GM08714 (cell line): ENCODE measurements around the gene PRRX2.
"Not testable (repeated sequence)": the region's sequence is repeated elsewhere in the genome, so short reads cannot be mapped to it uniquely, and the experiment has no call there.

Experiments
- H3K4me3 ChIP-seq: fragments of 200-500 bp; sonication (Bioruptor generic); 2 replicates; pipeline ENCODE4 v1.5.1; 2014; ENCODE audit warnings: mild to moderate bottlenecking, low read length, inconsistent platforms
- ZNF274 ChIP-seq: IDR thresholded peaks from 2 replicates; pipeline ENCODE4 v1.6.1; 2012; ENCODE audit warnings: mild to moderate bottlenecking, low read depth, low read length

PRRX2 gene

DNA sequence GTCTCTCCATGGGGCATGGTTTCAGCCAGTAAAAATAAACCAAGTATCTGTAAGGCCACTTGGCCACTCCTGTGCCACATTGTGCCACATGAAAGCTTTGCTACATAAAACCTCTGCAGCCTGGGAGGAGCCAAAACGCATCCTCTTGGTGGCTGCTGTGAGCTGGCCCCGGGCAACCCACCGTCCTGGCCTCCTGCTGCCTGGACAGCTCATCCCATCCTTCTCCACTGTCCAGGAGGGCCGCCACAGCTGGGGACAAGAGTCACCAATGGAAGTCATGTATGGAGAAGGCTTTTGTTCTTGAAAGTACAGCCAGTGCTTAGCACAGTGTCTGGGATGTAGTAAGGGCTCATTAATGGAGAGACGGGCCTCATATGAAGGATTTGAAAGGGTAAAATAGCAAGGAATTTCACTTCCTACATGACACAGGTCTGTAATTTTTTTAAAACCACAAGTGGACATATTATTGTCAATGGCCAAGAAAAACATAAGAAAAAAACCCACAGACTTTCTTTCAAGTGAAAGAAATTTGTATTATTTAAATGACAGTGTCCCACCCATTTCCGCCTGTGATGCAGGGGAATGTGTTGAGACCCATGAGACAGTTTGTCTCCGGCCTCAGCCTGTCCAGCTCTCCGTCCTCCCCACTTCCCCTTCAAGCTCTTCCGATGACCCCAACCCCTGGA is 80.8 kb downstream of the PRRX2 start:
- TF ChIP-seq ZNF274, result no peak
- no peak overlapping the region for H3K4me3 ChIP-seq

DNA sequence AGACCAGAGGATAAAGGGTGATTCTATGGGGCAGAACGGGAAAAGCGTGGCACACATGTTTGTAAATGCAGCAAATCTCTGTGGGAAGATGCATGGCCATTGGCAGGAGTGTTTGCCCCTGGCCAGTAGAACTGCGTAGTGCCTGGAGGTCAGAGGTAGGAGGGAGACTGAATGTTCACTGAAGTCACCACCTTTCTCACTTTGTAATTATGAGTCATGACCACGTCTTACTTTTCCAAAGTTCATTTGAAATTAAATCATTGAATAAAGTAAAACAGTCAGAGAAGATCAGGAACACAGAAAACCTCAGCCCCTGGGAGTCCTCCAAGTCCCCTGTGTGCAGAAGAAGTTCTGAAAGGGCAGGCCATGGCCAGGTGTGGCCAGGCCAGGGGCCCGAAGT is 82.8 kb downstream of the PRRX2 start:
- TF ChIP-seq ZNF274, result no peak
- no peak overlapping the region for H3K4me3 ChIP-seq

DNA sequence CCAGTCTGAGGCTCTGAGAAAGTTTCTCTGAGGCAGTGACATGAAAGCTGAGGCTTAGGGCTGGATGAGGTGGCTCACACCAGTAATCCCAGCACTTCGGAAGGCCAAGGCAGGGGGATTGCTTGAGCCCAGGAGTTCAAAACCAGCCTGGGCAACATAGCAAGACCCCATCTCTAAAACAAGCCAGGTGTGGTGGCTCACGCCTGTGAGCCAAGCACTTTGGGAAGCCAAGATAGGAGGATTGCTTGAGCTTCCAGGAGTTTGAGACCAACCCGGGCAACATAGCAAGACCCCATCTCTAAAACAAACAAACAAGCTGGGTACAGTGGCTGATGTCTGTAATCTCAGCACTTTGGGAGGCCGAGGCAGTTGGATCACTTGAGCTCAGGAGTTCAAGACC is 83.6 kb downstream of the PRRX2 start:
- not testable (repeated sequence) for H3K4me3 ChIP-seq

DNA sequence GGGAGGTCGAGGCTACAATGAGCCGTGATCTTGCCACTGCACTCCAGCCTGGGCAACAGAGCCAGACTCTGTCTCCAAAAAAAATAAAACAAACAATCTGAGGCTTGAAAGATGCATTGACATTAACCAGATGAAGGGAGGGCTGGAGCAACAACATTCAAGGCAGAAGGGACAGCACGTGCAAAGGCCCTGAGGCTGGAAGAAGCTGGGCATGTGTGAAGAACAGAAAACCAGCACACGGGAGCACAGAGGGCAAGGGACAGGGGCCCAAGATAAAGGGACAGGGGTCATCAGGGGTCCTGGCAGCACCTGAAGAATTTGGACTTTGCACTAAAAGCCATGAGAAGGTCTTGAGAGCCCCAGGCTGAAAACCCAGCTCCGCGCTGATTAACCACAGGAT is 84.1 kb downstream of the PRRX2 start:
- no peak for TF ChIP-seq ZNF274
- no peak overlapping the region for H3K4me3 ChIP-seq

DNA sequence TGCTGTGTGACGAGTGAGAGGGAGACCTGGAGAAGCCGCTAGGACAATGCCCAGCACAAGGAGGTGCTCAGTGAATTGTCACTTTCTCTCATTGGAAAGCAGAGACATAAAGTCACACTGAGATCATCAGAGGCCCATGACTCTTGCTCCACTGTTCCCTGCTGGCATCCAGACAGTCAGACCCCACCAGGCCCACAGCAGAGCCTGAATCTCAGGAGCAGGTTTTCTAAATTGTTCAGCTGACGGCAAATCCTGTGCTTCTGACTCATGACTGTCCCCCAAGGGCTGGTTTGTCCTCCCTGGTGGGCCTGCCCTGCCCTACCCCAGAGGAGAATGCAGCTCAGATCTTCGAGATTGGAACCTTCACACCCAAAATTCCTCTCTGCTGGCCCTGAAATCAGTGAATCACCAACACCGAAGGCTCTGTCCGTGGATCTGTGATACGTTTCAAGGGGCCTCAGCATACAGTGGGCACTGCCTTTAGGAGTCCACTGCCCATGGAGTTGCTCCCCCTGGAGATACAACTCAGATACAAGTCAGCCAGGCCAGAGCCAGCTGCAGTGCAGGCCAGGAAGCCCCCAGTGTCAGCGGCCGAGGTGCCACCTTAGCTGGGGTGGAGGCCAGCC is 84.7 kb downstream of the PRRX2 start:
- no peak for TF ChIP-seq ZNF274
- no peak overlapping the region for H3K4me3 ChIP-seq

- H3K4me3 ChIP-seq, result no peak overlapping the region
- TF ChIP-seq ZNF274, result no peak
Observed at GRCh38 chr9:129751841-129752801, 86.7 kb downstream of the PRRX2 start.

- TF ChIP-seq ZNF274, result no peak
- H3K4me3 ChIP-seq, result no peak within 1 kb of the TSS
Observed at GRCh38 chr9:129752900-129753729, 87.7 kb downstream of the PRRX2 start, which contains the start of gene PTGES. PTGES (minus strand) TSS chr9:129753042; CDS start chr9:129753012, 30 bp downstream.

GRCh38 chr9:129755151-129755550 is 89.7 kb downstream of the PRRX2 start:
- H3K4me3 ChIP-seq, result no peak overlapping the region
- no peak for TF ChIP-seq ZNF274

GRCh38 chr9:129756191-129756590 is 90.7 kb downstream of the PRRX2 start:
- no peak for TF ChIP-seq ZNF274
- no peak overlapping the region for H3K4me3 ChIP-seq

DNA sequence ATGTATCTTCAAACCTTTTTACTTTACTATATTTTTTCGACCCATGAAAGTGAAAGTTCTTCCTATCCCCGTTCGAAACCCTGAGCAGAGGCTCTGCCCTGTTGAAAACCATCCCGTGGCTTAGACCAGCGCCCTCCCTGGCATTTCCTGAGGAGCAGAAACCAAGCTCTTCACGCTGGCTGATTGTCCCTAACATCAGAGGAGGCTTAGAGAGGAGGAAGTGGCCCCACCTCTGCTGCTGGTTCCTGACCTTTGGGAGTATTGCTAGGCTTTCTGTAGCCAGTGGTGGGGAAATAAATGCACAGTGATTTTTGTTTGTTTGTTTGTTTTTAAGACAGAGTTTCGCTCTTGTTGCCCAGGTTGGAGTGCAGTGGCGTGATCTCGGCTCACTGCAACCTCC is 91.6 kb downstream of the PRRX2 start:
- no peak overlapping the region for H3K4me3 ChIP-seq
- TF ChIP-seq ZNF274, result no peak

DNA sequence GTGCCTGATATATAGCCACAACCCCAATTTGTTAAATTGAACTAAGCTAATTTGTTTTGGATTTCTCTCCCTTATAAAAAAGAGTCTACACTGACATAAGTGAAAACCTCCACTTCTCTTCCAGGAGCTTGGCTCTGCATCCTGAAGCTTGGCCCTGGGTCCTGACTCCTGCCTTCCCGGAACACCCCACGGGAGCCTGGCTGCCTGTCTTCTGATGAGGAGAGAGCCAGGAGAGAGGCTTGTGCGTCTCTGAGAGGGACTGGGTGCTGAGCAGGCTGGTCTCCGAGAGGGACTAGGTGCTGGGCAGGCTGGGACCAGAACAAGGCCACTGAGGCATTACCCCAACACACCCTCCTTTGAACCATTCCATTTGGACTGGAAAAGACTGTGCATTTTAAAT is 93.9 kb downstream of the PRRX2 start:
- no peak overlapping the region for H3K4me3 ChIP-seq
- TF ChIP-seq ZNF274, result no peak

- no peak for TF ChIP-seq ZNF274
Observed at GRCh38 chr9:129759804-129760502, 94.5 kb downstream of the PRRX2 start.

GRCh38 chr9:129760784-129761183 is 95.3 kb downstream of the PRRX2 start:
- H3K4me3 ChIP-seq, result not testable (repeated sequence)

More at GRCh38 chr9:129759804-129760502, 94.5 kb downstream of the PRRX2 start:
- H3K4me3 ChIP-seq, result no peak overlapping the region
